ENCODE data around the gene ZNFX1. TPM values are rescaled to one million over a fixed set of nuclear protein-coding genes. Genes with fewer than 3 reads are reported as not detected.

The ZNFX1 gene
- total RNA-seq, 1 donor from 2014 or later: 6.9 TPM

GRCh38 chr20:49323622-49324238, 45.9 kb upstream of the ZNFX1 start:
- TF ChIP-seq CTCF (IDR thresholded peaks at IDR 0.05): no peak
- no peak for TF ChIP-seq EZH2phosphoT487 (IDR thresholded peaks at IDR 0.05)
- no peak for TF ChIP-seq EZH2 (IDR thresholded peaks at IDR 0.05)
- H3F3A ChIP-seq (ENCODE audit: low read depth): peaks cover 4% of the 10 kb centered on the region
- no peaks in the 10 kb centered on the region for H3K9me3 Mint-ChIP-seq
- no peaks in the 10 kb centered on the region for H3K36me3 ChIP-seq
- H3K4me1 Mint-ChIP-seq: peaks cover 15% of the 10 kb centered on the region
- H3K27ac Mint-ChIP-seq: no peak overlapping the region
- no peak overlapping the region for H3K4me3 Mint-ChIP-seq
- no peak for DNase-seq (ENCODE audit: low spot score)
- peak overlapping the region; percentile 19 for H2AFZ ChIP-seq (replicated peaks)
- no peaks in the 10 kb centered on the region for H3K36me3 Mint-ChIP-seq
- H3K4me2 ChIP-seq: no peak overlapping the region
- H3K9ac ChIP-seq: no peak overlapping the region
- H4K20me1 ChIP-seq (ENCODE audit: low read depth): peaks cover 11% of the 10 kb centered on the region
- peaks cover 15% of the 10 kb centered on the region for H3K4me1 ChIP-seq
- H3K27ac ChIP-seq: no peak overlapping the region
- H3K27me3 Mint-ChIP-seq (ENCODE audit: insufficient read depth, low read depth): peaks cover 29% of the 10 kb centered on the region
- H3K9me3 ChIP-seq (ENCODE audit: low read depth): no peaks in the 10 kb centered on the region
- H3K27me3 ChIP-seq: peaks cover 23% of the 10 kb centered on the region
- H3K79me2 ChIP-seq (ENCODE audit: low read depth): no peaks in the 10 kb centered on the region
- H3K4me3 ChIP-seq: no peak overlapping the region

- Histone ChIP-seq H3K9ac (no peak overlapping the region), H3K4me2 (no peak overlapping the region), H3K4me3 (no peak overlapping the region), H3K27ac (no peak overlapping the region), H3F3A (ENCODE audit: low read depth) (no peaks in the 10 kb centered on the region), H3K36me3 (no peaks in the 10 kb centered on the region), H2AFZ (replicated peaks) (peak overlapping the region; percentile 1), H3K9me3 (ENCODE audit: low read depth) (peaks cover 13% of the 10 kb centered on the region), H4K20me1 (ENCODE audit: low read depth) (peaks cover 11% of the 10 kb centered on the region), H3K79me2 (ENCODE audit: low read depth) (no peaks in the 10 kb centered on the region), H3K4me1 (peaks cover 11% of the 10 kb centered on the region), H3K27me3 (peaks cover 55% of the 10 kb centered on the region)
- TF ChIP-seq CTCF (IDR thresholded peaks at IDR 0.05) (peak; percentile 48), EZH2 (IDR thresholded peaks at IDR 0.05) (no peak)
- peak; percentile 74 for DNase-seq (ENCODE audit: low spot score)
- Mint-ChIP-seq H3K27ac (no peak overlapping the region), H3K4me3 (no peak overlapping the region), H3K9me3 (peaks cover 12% of the 10 kb centered on the region), H3K4me1 (peaks cover 17% of the 10 kb centered on the region), H3K27me3 (ENCODE audit: insufficient read depth, low read depth) (peaks cover 49% of the 10 kb centered on the region), H3K36me3 (no peaks in the 10 kb centered on the region)
Observed at GRCh38 chr20:49320460-49320859, 42.6 kb upstream of the ZNFX1 start.

GRCh38 chr20:49319208-49319809, 41.5 kb upstream of the ZNFX1 start:
- TF ChIP-seq EZH2phosphoT487 (IDR thresholded peaks at IDR 0.05): no peak
- TF ChIP-seq EZH2 (IDR thresholded peaks at IDR 0.05): peak; percentile 28
- H4K20me1 ChIP-seq (ENCODE audit: low read depth): peaks cover 11% of the 10 kb centered on the region
- H3K27ac ChIP-seq: no peak overlapping the region
- no peaks in the 10 kb centered on the region for H3K79me2 ChIP-seq (ENCODE audit: low read depth)
- H3K4me2 ChIP-seq: peak overlapping the region; percentile 90
- H3K36me3 ChIP-seq: no peaks in the 10 kb centered on the region
- peaks cover 13% of the 10 kb centered on the region for H3K9me3 ChIP-seq (ENCODE audit: low read depth)
- peaks cover 7% of the 10 kb centered on the region for H3K4me1 ChIP-seq
- peaks cover 17% of the 10 kb centered on the region for H3K4me1 Mint-ChIP-seq
- no peak for DNase-seq (ENCODE audit: low spot score)
- no peak overlapping the region for H2AFZ ChIP-seq (replicated peaks)
- no peaks in the 10 kb centered on the region for H3F3A ChIP-seq (ENCODE audit: low read depth)
- H3K27ac Mint-ChIP-seq: no peak overlapping the region
- peaks cover 67% of the 10 kb centered on the region for H3K27me3 ChIP-seq
- peaks cover 49% of the 10 kb centered on the region for H3K27me3 Mint-ChIP-seq (ENCODE audit: insufficient read depth, low read depth)
- H3K4me3 ChIP-seq: peak overlapping the region; percentile 52
- no peak overlapping the region for H3K9ac ChIP-seq
- H3K4me3 Mint-ChIP-seq: peak overlapping the region; percentile 77
- peaks cover 12% of the 10 kb centered on the region for H3K9me3 Mint-ChIP-seq
- H3K36me3 Mint-ChIP-seq: no peaks in the 10 kb centered on the region
